Coronary artery (tissue), 2 donors: ENCODE results near the gene TGM1.
"Not testable (repeated sequence)": the region's sequence is repeated elsewhere in the genome, so short reads cannot be mapped to it uniquely, and the experiment has no call there.

ENCODE experiments used
- DNase-seq: peaks from one replicate; pipeline ENCODE4 v3.0.0-alpha.2; 2017; ENCODE audit warnings: low spot score
- H3K27ac ChIP-seq, 2 donors: fragments of 200-600 bp; sonication (generic); one replicate each; pipeline ENCODE4 v1.5.1; 2016 to 2019
- H3K4me3 ChIP-seq: fragments of 200-600 bp; sonication (generic); 2 replicates; pipeline ENCODE4 v1.5.1; 2016; ENCODE audit warnings: mild to moderate bottlenecking, moderate library complexity
- TF ChIP-seq, protein P1 (sequence below): fragments of 200-600 bp; sonication (generic); IDR thresholded peaks from one replicate; pipeline ENCODE4 v1.5.1; 2019; ENCODE audit warnings: antibody characterized with exemption

Gene TGM1

DNA sequence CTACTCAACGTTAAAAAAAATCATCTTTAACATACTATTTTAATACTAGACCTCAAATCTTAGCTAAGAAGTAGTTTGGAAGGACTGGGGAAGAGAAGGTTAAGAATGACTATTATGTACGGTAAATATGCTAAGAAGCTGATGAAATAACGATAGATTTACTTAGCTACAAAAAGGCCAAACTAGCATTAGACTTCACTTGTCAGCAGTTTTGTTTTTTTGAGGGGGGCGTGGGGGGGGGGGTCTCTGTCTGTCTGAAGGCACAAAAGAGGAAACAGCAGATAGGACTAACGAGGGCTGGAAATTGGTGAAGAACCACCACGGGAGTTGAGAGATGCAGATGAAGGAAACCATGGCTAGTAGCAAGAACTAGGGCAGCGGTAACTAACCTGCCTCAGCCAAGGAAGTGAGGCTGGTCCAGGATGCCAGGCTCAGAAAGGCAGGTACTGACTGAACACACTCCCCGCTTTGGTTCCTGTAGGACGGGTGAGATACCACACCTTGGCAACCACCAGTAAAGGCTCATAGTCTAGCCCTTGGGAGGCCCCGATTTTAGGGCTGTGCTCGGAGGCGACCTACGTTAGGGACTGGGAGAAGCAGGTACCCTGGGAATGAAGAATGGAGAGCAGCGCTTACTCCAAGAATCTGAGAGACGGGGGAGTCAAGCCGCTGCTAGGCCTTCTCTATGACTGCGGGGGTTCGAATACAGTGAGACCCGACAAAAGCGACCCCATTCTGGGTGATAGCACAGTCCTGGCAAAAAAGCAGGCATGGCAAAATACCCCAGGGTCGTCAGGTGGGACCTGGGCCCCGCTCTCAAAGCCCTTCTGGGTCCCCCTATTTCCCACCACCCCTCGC is 31.5 kb downstream of the TGM1 start:
- peak overlapping the region; percentile 80 to 94 for H3K27ac ChIP-seq
- DNase-seq, result peak; percentile 74
- TF ChIP-seq, protein P1, sequence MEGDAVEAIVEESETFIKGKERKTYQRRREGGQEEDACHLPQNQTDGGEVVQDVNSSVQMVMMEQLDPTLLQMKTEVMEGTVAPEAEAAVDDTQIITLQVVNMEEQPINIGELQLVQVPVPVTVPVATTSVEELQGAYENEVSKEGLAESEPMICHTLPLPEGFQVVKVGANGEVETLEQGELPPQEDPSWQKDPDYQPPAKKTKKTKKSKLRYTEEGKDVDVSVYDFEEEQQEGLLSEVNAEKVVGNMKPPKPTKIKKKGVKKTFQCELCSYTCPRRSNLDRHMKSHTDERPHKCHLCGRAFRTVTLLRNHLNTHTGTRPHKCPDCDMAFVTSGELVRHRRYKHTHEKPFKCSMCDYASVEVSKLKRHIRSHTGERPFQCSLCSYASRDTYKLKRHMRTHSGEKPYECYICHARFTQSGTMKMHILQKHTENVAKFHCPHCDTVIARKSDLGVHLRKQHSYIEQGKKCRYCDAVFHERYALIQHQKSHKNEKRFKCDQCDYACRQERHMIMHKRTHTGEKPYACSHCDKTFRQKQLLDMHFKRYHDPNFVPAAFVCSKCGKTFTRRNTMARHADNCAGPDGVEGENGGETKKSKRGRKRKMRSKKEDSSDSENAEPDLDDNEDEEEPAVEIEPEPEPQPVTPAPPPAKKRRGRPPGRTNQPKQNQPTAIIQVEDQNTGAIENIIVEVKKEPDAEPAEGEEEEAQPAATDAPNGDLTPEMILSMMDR, result no peak
- H3K4me3 ChIP-seq, result peak overlapping the region; percentile 97

DNA sequence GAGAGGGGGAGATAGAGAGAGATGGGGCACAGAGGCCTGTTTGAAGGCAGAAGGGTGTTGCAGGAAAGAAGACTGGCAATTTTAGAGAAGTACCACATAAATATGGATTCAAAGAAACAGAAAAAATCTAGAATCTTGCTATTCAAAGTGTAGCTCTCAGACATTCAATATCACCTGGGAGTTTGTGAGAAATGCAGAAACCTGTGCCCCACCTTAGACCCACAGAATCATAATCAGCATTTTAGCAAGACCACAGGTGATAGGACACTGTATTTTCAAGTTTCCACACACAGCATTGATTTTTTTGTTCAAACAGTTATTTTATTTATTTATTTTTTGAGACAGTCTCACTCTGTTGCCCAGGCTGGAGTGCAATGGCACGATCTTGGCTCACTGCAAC is 34.1 kb downstream of the TGM1 start:
- DNase-seq, result no peak
- H3K4me3 ChIP-seq, result no peak overlapping the region
- TF ChIP-seq, protein P1, result no peak

DNA sequence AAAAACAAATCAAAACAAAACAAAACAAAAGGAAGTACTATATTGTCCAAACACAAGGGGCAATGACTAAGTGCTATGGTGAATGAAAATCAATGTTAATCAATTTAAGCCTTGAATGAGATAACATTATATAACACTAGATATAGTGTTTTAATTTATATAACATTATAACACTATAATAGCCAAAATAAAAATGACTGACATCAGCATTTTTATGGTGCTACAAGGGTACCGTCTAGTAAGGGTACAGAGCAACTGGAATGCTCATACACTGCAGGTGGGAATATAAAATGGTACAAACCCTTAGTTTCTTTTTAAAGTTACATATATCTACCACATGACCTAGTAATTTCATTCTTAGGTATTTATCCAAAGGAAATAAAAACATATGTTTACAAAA is 36.5 kb downstream of the TGM1 start:
- H3K4me3 ChIP-seq, result no peak overlapping the region
- no peak for DNase-seq
- no peak overlapping the region for H3K27ac ChIP-seq
- TF ChIP-seq, protein P1, result no peak

More for the DNA sequence above, 34.1 kb downstream of the TGM1 start:
- H3K27ac ChIP-seq, result no peak overlapping the region

DNA sequence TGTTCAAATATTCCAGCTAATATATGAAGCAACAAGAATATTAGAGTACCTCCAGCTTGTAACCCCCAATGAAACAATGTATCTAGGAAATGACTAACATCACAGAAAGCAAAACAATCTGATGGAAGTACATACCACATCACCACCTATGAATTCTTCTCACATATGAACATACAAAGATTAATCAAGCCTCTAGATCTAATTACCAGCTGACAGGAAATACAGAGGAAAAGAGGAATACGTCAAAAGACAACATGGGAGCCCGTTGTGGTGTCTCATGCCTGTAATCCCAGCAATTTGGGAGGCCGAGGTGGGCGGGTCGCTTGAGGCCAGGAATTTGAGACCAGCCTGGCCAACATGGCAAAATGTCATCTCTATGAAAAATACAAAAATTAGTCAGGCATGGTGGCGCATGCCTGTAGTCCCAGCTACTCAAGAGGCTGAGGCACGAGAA is 38.3 kb downstream of the TGM1 start:
- Histone ChIP-seq H3K4me3 (no peak overlapping the region), H3K27ac (no peak overlapping the region)
- TF ChIP-seq, protein P1, result no peak
- no peak for DNase-seq

DNA sequence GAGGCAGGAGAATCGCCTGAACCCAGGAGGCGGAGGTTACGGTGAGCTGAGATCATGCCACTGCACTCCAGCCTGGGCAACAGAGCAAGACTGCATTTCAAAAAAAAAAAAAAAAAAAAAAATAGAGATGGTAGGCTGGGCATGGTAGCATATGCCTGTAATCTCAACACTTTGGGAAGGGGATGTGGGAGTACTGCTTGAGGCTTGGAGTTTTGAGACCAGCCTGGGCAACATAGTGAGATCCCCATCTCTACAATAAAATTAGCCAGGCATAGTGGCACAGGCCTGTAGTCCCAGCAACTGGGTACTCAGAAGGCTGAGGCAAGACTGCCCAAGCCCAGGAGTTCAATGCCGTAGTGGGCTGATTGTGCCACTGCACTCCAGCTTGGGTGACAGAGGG is 40.0 kb downstream of the TGM1 start:
- not testable (repeated sequence) for H3K4me3 ChIP-seq, H3K27ac ChIP-seq, DNase-seq

DNA sequence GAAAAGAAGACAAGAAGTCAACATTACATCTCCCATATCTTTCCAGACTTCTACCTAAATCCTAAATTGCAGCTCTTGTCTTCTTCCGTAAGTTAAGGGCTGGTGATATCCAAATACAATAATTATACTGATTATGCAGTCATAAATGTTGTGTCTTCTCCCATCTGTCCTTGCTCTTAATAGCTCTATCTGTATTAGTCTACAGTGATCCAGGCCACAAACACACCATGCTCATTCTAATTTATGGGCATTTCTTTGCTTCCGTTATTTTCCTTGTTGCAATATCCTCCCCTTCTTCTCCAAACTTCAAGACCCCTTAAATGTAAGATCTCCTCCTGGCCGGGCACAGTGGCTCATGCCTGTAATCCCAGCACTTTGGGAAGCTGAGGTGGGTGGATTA is 43.5 kb downstream of the TGM1 start:
- no peak for DNase-seq
- TF ChIP-seq, protein P1, result no peak
- H3K4me3 ChIP-seq, result no peak overlapping the region
- H3K27ac ChIP-seq, result no peak overlapping the region

DNA sequence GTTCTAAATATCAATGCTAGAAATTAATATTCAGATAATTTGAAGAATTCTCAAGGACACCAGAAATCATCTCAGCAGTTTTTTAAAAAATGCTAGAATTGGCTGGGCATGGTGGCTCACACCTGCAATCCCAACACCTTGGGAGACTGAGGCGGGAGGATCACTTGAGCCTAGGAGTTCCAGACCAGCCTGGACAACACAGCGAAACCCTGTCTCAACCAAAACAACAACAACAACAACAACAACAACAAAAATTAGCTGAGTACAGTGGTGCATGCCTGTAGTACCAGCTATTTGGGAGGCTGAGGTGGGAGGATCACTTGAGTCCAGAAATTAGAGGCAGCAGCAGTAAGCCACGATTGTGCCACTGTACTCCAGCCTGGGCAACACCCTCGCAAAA is 43.9 kb downstream of the TGM1 start:
- Histone ChIP-seq H3K4me3 (no peak overlapping the region), H3K27ac (no peak overlapping the region)
- peak; percentile 28 for DNase-seq
- TF ChIP-seq, protein P1, result no peak

DNA sequence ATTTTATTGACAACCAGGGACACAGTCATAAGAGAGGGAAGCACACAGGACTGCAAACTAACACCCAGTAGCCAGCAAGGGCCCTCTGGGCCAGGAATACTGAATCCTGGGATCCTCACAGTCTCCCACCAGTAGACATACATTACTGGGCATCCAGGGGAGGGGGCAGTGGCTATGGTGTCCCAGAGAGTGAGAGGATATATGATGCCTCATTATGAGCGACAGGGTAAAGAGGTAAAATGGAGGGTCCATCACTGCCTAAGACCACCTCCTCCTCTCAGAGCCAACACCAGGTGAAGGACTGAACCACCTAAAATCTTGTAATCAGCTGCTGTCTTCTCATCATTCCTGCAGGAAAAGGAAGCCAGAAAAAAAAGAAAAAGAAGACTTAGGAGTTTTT is 46.1 kb downstream of the TGM1 start:
- peak; percentile 8 for DNase-seq
- H3K4me3 ChIP-seq, H3K27ac ChIP-seq: not testable (repeated sequence)
